HG03135 (cell line): ENCODE data around the gene MT1H.
A peak's percentile ranks its signal among the peaks of the same experiment; 100 is the strongest.
"Not testable (repeated sequence)": the region's sequence is repeated elsewhere in the genome, so short reads cannot be mapped to it uniquely, and the experiment has no call there.

Source experiments
- ATAC-seq: cut with Tn5 transposase; IDR thresholded peaks from one replicate; pipeline ENCODE4 v1.9.1; 2021; ENCODE audit warnings: mild to moderate bottlenecking, moderate library complexity; ENCODE audit not compliant: unreplicated experiment

Gene MT1H

GRCh38 chr16:56664506-56664905 is 5.1 kb upstream of the MT1H start:
- ATAC-seq: no peak

- not testable (repeated sequence) for ATAC-seq
Observed at GRCh38 chr16:56665286-56666261, 4.0 kb upstream of the MT1H start.

GRCh38 chr16:56667581-56668571 is 1.7 kb upstream of the MT1H start, which contains the start of gene MT1G:
MT1G (minus strand) TSS chr16:56668065; CDS start chr16:56667993, 72 bp downstream.
- ATAC-seq: no peak

- no peak for ATAC-seq
Observed at GRCh38 chr16:56669840-56670619, 416 bp downstream of the MT1H start.

- no peak for ATAC-seq
Observed at GRCh38 chr16:56670620-56670934, 963 bp downstream of the MT1H start.

GRCh38 chr16:56671691-56672090 is 2.1 kb downstream of the MT1H start:
- not testable (repeated sequence) for ATAC-seq

GRCh38 chr16:56672171-56672570 is 2.6 kb downstream of the MT1H start:
- ATAC-seq: not testable (repeated sequence)

GRCh38 chr16:56672761-56673536 is 3.3 kb downstream of the MT1H start:
- ATAC-seq: no peak

GRCh38 chr16:56673921-56674320 is 4.3 kb downstream of the MT1H start:
- no peak for ATAC-seq

GRCh38 chr16:56674570-56674969 is 5.0 kb downstream of the MT1H start:
- ATAC-seq: not testable (repeated sequence)

GRCh38 chr16:56675685-56676210 is 6.1 kb downstream of the MT1H start:
- no peak for ATAC-seq

GRCh38 chr16:56677474-56677873 is 7.9 kb downstream of the MT1H start:
- ATAC-seq: no peak

GRCh38 chr16:56679078-56679730 is 9.6 kb downstream of the MT1H start:
- ATAC-seq: no peak

GRCh38 chr16:56679818-56680217 is 10.2 kb downstream of the MT1H start:
- ATAC-seq: no peak

GRCh38 chr16:56681939-56682702 is 12.5 kb downstream of the MT1H start, which contains the start of gene MT1X:
MT1X (plus strand) TSS chr16:56682470; CDS start chr16:56682541, 71 bp downstream.
- peak; percentile 98 for ATAC-seq

- ATAC-seq: peak; percentile 12
Observed at GRCh38 chr16:56682703-56683397, 13.2 kb downstream of the MT1H start.

GRCh38 chr16:56683424-56684172 is 14.0 kb downstream of the MT1H start:
- no peak for ATAC-seq
